Measurements from ENCODE around the gene FRMD8.
"Not testable (repeated sequence)": the region's sequence is repeated elsewhere in the genome, so short reads cannot be mapped to it uniquely, and the experiment has no call there.

The FRMD8 gene

GRCh38 chr11:65395961-65396530 is 9.6 kb downstream of the FRMD8 start:
- DNase-seq: no peak

- DNase-seq: no peak
Observed at GRCh38 chr11:65396769-65397745, 10.6 kb downstream of the FRMD8 start.

- no peak for DNase-seq
Observed at GRCh38 chr11:65398362-65398910, 12.0 kb downstream of the FRMD8 start.

- DNase-seq: no peak
Observed at GRCh38 chr11:65399249-65399648, 12.8 kb downstream of the FRMD8 start.

- DNase-seq: no peak
Observed at GRCh38 chr11:65399845-65400244, 13.4 kb downstream of the FRMD8 start.

- DNase-seq: no peak
Observed at GRCh38 chr11:65400307-65401072, 14.1 kb downstream of the FRMD8 start.

- DNase-seq: no peak
Observed at GRCh38 chr11:65401073-65401802, 14.8 kb downstream of the FRMD8 start.

- DNase-seq: no peak
Observed at GRCh38 chr11:65401803-65402248, 15.4 kb downstream of the FRMD8 start.

- no peak for DNase-seq
Observed at GRCh38 chr11:65402790-65403189, 16.4 kb downstream of the FRMD8 start.

- DNase-seq: no peak
Observed at GRCh38 chr11:65403607-65404121, 17.2 kb downstream of the FRMD8 start.

- DNase-seq: no peak
Observed at GRCh38 chr11:65404210-65404609, 17.8 kb downstream of the FRMD8 start.

GRCh38 chr11:65404638-65405339 is 18.4 kb downstream of the FRMD8 start:
- no peak for DNase-seq

- DNase-seq: no peak
Observed at GRCh38 chr11:65410936-65411680, 24.7 kb downstream of the FRMD8 start.

GRCh38 chr11:65411681-65412070 is 25.2 kb downstream of the FRMD8 start:
- DNase-seq: no peak

- no peak for DNase-seq
Observed at GRCh38 chr11:65412271-65413076, 26.0 kb downstream of the FRMD8 start.

- not testable (repeated sequence) for DNase-seq
Observed at GRCh38 chr11:65413077-65413664, 26.7 kb downstream of the FRMD8 start.

GRCh38 chr11:65414776-65415498 is 28.5 kb downstream of the FRMD8 start:
- no peak for DNase-seq

- no peak for DNase-seq
Observed at GRCh38 chr11:65415499-65416340, 29.3 kb downstream of the FRMD8 start.
